Tibial artery (tissue), 4 donors: ENCODE measurements around the gene PPP1R27.

Experiments
- DNase-seq, 2 donors: peaks; one replicate each; pipeline ENCODE4 v3.0.0-alpha.2; 2019
- H3K27ac ChIP-seq, 2 donors: fragments of 200-600 bp; sonication (generic) in 1 of 2; 1 replicate in 1 of 2; 2 replicates in 1 of 2; pipeline ENCODE4 v1.5.1; 2018 to 2019; ENCODE audit warnings: mild to moderate bottlenecking in 1 of 2
- H3K27me3 ChIP-seq, 2 donors: fragments of 200-600 bp; sonication (generic) in 1 of 2; one replicate each; pipeline versions ENCODE4 v1.5.1 to v1.6.0; 2016 to 2019
- H3K36me3 ChIP-seq, 3 donors: fragments of 200-600 bp; sonication (generic) in 2 of 3; one replicate each; pipeline ENCODE4 v1.5.1; 2016 to 2019; ENCODE audit warnings: mild to moderate bottlenecking in 2 of 3
- H3K4me1 ChIP-seq, 4 donors: fragments of 200-600 bp; sonication (generic) in 2 of 4; 1 replicate in 3 of 4; 2 replicates in 1 of 4; pipeline ENCODE4 v1.5.1; 2016 to 2019
- H3K4me3 ChIP-seq, 2 donors: fragments of 200-600 bp; sonication (generic) in 1 of 2; 1 replicate in 1 of 2; 2 replicates in 1 of 2; pipeline ENCODE4 v1.5.1; 2018 to 2019; ENCODE audit warnings: mild to moderate bottlenecking in 2 of 2
- H3K9me3 ChIP-seq, 3 donors: fragments of 200-600 bp; sonication (generic) in 1 of 3; one replicate each; pipeline ENCODE4 v1.5.1; 2016 to 2019
- intact Hi-C: fragments of 100-400 bp; cut with DNase I; formaldehyde crosslinking; loops from one replicate; pipeline ENCODE4 v1.15.0; 2023; ENCODE audit warnings: low total_unique reads
- TF ChIP-seq, protein P1 (sequence below), 2 experiments: fragments of 200-600 bp in 1 of 2; fragments of 450-650 bp in 1 of 2; IDR thresholded peaks; one replicate each; pipeline ENCODE4 v1.5.1; 2017 to 2019; ENCODE audit warnings: antibody characterized with exemption in 2 of 2, mild to moderate bottlenecking in 1 of 2, moderate library complexity in 1 of 2

PPP1R27 gene

DNA sequence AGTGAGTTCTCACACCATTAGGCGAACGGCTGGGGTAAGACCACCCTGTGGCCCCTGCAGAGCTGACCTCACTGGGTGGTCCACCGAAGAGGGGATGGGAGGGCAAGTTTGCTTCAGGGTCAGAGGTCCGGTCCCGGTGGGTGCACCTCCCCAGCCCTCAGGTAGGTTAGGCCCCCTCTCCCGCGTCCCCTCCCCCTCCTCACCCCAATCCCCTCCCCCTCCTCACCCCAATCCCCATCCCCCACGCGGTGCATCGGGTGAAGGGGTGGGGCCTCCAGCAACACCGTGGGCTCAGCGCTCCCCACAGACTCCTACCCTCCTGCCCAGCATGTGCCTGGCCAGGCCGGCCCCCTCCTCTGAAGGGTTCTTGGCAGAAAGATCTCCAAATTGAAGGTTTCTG, 15.1 kb downstream of the PPP1R27 start:
- TF ChIP-seq, protein P1, sequence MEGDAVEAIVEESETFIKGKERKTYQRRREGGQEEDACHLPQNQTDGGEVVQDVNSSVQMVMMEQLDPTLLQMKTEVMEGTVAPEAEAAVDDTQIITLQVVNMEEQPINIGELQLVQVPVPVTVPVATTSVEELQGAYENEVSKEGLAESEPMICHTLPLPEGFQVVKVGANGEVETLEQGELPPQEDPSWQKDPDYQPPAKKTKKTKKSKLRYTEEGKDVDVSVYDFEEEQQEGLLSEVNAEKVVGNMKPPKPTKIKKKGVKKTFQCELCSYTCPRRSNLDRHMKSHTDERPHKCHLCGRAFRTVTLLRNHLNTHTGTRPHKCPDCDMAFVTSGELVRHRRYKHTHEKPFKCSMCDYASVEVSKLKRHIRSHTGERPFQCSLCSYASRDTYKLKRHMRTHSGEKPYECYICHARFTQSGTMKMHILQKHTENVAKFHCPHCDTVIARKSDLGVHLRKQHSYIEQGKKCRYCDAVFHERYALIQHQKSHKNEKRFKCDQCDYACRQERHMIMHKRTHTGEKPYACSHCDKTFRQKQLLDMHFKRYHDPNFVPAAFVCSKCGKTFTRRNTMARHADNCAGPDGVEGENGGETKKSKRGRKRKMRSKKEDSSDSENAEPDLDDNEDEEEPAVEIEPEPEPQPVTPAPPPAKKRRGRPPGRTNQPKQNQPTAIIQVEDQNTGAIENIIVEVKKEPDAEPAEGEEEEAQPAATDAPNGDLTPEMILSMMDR (IDR thresholded peaks at IDR 0.05) = no peak
- intact Hi-C loops = no loop called here
- DNase-seq = no peak

DNA sequence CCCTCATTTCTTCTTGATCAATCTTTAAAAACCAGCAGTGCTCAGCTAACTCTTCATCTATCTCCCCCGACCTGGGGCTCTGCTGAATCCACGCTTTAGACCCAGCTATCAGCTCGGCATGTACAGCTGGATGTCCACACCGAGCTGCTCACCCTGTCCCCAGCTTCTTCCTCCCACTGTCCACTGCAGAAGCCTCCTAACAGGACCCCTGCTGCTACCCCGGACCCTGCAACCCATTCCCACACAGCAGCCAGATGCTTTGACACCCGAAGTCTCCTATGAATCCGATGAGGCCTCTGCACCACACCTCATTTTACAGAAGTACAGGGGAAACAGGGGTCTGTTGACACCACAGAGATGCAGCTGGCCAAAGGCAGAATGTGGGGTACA, 17.1 kb downstream of the PPP1R27 start:
- Histone ChIP-seq H3K9me3 (no peaks in the 10 kb centered on the region), H3K27ac (no peak overlapping the region)

More for the DNA sequence above, 15.1 kb downstream of the PPP1R27 start:
- no peaks in the 10 kb centered on the region for H3K9me3 ChIP-seq
- H3K4me1 ChIP-seq = peaks cover 0 to 25% (median 14%) of the 10 kb centered on the region in 4 donors
- peaks cover 4 to 26% (median 25%) of the 10 kb centered on the region in 3 donors for H3K36me3 ChIP-seq
- H3K27ac ChIP-seq = no peak overlapping the region
- no peak overlapping the region for H3K4me3 ChIP-seq
- H3K27me3 ChIP-seq = peaks cover 0 to 19% of the 10 kb centered on the region in 2 donors

DNA sequence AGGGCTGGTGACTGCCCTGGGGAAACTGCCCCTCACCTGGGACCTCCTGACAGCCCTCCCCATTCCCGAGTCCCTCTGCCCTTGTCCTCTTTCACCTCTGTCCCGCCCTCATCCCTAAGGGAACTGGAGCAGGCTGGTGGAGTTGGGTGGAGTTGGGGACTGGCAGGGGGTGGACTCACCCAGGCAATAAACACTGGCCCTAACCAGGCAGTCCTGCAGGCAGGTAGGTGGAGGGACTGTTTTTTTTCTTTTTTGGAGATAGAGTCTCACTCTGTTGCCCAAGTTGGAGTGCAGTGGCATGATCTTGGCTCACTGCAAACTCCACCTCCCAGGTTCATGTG, 19.2 kb downstream of the PPP1R27 start:
- no peaks in the 10 kb centered on the region for H3K9me3 ChIP-seq
- H3K4me3 ChIP-seq = no peak overlapping the region
- peaks cover 0 to 53% of the 10 kb centered on the region in 2 donors for H3K27me3 ChIP-seq
- no peak overlapping the region for H3K27ac ChIP-seq
- TF ChIP-seq, protein P1 (IDR thresholded peaks at IDR 0.05) = no peak
- intact Hi-C loops = no loop called here
- no peaks in the 10 kb centered on the region for H3K36me3 ChIP-seq
- no peak for DNase-seq
- H3K4me1 ChIP-seq = no peaks in the 10 kb centered on the region

More for the DNA sequence above, 17.1 kb downstream of the PPP1R27 start:
- peaks cover 0 to 32% of the 10 kb centered on the region in 2 donors for H3K27me3 ChIP-seq
- H3K4me3 ChIP-seq = no peak overlapping the region
- TF ChIP-seq, protein P1 (IDR thresholded peaks at IDR 0.05) = no peak
- H3K4me1 ChIP-seq = peaks cover 0 to 19% (median 13%) of the 10 kb centered on the region in 4 donors
- intact Hi-C loops = no loop called here
- peaks cover 0 to 7% (median 5%) of the 10 kb centered on the region in 3 donors for H3K36me3 ChIP-seq
- DNase-seq = no peak

DNA sequence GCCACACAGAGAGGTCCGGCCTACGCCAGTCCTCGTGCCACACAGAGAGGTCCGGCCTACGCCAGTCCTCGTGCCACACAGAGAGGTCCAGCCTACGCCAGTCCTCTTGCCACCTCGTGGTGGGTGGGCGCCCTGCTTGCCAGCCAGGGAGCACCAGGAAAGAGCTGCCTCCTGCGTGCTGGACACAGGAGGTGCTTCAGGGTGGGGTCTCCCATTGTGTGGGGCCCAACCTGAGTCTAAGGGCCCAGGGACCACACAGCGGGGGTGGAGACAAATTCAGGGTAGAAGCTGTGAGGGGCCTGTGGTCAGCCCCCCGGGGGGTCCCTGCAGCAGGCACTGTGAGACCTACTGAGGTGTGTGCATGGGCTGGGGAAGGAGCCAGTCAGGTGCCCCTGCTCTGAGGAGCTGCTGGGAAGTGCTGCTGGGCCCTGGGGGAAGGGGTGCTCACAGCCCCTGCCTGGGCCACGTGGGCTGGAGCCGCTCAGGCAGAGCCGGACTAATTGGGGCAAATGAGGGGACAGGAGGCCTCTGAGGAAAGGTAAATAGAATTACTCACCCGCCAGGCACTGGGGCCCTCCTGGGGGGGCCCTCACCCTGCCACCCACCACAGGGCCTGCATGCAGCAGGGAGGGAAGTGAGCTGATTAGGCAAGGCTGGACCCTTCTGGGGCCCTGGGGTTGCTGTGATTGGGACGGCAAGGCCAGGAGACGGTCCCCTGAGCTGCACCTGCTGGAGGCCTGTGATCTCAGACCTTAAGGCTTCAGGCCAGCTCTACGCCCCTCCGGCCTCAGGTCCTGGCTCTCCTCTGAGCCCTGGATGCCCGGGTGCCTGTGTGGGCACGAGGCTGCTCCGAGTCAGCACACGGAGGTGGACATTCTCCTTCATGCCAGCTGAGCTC, 19.9 kb downstream of the PPP1R27 start:
- intact Hi-C loops = no loop called here
- no peaks in the 10 kb centered on the region for H3K36me3 ChIP-seq
- H3K4me3 ChIP-seq = no peak overlapping the region
- H3K27ac ChIP-seq = no peak overlapping the region
- H3K4me1 ChIP-seq = no peaks in the 10 kb centered on the region
- TF ChIP-seq, protein P1 (IDR thresholded peaks at IDR 0.05) = no peak
- H3K27me3 ChIP-seq = peaks cover 0 to 59% of the 10 kb centered on the region in 2 donors
- DNase-seq = no peak
- no peaks in the 10 kb centered on the region for H3K9me3 ChIP-seq

DNA sequence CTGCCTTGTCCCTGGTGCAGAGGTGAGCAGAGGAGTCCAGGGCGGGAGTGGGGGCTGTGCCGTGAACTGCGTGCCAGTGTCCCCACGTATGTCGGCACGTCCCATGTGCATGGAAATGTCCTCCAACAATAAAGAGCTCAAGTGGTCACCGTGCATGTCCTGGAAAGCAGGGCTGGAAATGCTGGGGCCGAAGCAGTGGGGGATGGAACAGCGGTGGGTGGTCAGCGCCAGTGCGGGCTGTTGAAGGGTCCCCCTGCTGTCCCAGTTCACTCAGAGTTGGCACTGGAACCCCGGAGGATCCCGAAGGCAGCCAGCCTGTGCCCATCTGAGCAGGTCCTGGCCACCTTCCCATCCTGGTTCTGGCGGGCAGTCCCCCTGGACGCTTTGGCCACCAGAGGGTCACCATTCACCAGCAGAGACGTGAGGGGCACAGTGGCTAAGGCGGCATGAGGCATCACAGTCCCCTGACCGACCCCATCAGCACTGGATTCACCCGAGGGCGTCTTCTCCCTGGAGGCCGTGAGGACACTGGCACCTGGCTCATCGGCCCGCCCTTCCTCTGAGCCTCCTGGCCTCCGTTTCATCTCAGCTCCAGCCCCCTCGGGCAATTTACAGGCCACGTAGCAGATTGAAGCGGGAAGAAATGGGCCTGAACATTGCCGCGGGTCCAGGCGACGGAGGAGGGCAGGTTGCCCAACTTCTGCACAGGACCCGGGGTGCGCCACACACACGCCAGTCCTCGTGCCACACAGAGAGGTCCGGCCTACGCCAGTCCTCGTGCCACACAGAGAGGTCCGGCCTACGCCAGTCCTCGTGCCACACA, 20.8 kb downstream of the PPP1R27 start:
- Histone ChIP-seq H3K9me3 (no peaks in the 10 kb centered on the region), H3K4me1 (no peaks in the 10 kb centered on the region), H3K27ac (no peak overlapping the region), H3K4me3 (no peak overlapping the region), H3K36me3 (no peaks in the 10 kb centered on the region), H3K27me3 (peaks cover 0 to 57% of the 10 kb centered on the region in 2 donors)
- intact Hi-C loops = no loop called here
- DNase-seq = no peak
- TF ChIP-seq, protein P1 (IDR thresholded peaks at IDR 0.05) = no peak
